K562 (cell line): ENCODE measurements around the gene NOLC1. TPM values are rescaled to one million over a fixed set of nuclear protein-coding genes. Genes with fewer than 3 reads are reported as not detected.

Experiments used
- ATAC-seq: fragments of 200-7000 bp; cut with Tn5 transposase; 3 replicates; pipeline ENCODE4 v1.9.1; 2020; ENCODE audit warnings: moderate library complexity
- BruUV-seq: library from RNA; stranded (reverse); fragments of 400-500 nt; replicated peaks from 2 replicates; lab custom pipeline; 2021; lab: Mats Ljungman, UMichigan
- CTCF ChIA-PET: fragments of 300-600 bp; formaldehyde crosslinking; extraction: SDS; loops from one replicate; lab custom pipeline; 2021; ENCODE audit warnings: low intra/inter-chr PET ratio; lab: Yijun Ruan, JAX
- POLR2A ChIA-PET: fragments of 300-600, 350-650 bp; sonication (Branson Sonifier 250); formaldehyde crosslinking; extraction: SDS; loops from one replicate; lab custom pipeline; 2021; ENCODE audit warnings: antibody characterized with exemption, inconsistent platforms; lab: Yijun Ruan, JAX
- DNase-seq, 4 experiments: peaks; one replicate each; pipeline versions ENCODE4 v3.0.0 to v3.0.0-alpha.2; 2011 to 2018; ENCODE audit warnings: low spot score in 3 of 4, mixed read lengths in 3 of 4; ENCODE audit errors: extremely low read depth in 1 of 4
- FAIRE-seq: peaks from 2 replicates; lab custom pipeline; 2011; peaks lifted over from hg19 to GRCh38; lab: Jason Lieb, UNC
- H2AFZ ChIP-seq: 2 replicates; pipeline ENCODE4 v1.6.0; 2011; ENCODE audit warnings: low read depth, low read length, control low read depth, inconsistent platforms
- H3K27ac ChIP-seq: fragments of 200-600 bp; 3 replicates; pipeline ENCODE4 v1.8.0; 2011; ENCODE audit warnings: low read depth, mild to moderate bottlenecking, control low read depth, inconsistent platforms, low read length, moderate library complexity, mixed read lengths; ENCODE audit errors: extremely low read depth
- H3K27me3 ChIP-seq, 2 experiments: fragments of 300-600 bp in 1 of 2; 2 replicates in 1 of 2; 3 replicates in 1 of 2; pipeline versions ENCODE4 v1.6.0 to v1.8.0; 2011; ENCODE audit warnings: inconsistent platforms in 2 of 2, low read length in 2 of 2, mild to moderate bottlenecking in 1 of 2, mixed read lengths in 1 of 2, moderate library complexity in 1 of 2; ENCODE audit not compliant: control insufficient read depth in 2 of 2, insufficient read depth in 2 of 2
- H3K36me3 ChIP-seq: fragments of 300-600 bp; 3 replicates; pipeline ENCODE4 v1.8.0; 2011; ENCODE audit warnings: mild to moderate bottlenecking, low read length, inconsistent platforms; ENCODE audit not compliant: control insufficient read depth, insufficient read depth
- H3K4me1 ChIP-seq, 2 experiments: fragments of 200-600 bp in 1 of 2; replicated peaks in 1 of 2; 2 replicates in 1 of 2; 3 replicates in 1 of 2; pipeline versions ENCODE4 v1.5.1 to v1.8.0; 2011; ENCODE audit warnings: inconsistent platforms in 2 of 2, low read length in 2 of 2, mild to moderate bottlenecking in 1 of 2, mixed read lengths in 1 of 2, moderate library complexity in 1 of 2; ENCODE audit not compliant: control insufficient read depth in 2 of 2, insufficient read depth in 2 of 2
- H3K4me2 ChIP-seq: 2 replicates; pipeline ENCODE4 v1.6.1; 2011; ENCODE audit warnings: low read length, control low read depth, inconsistent platforms, mixed read lengths; ENCODE audit not compliant: insufficient read depth
- H3K4me3 ChIP-seq: fragments of 200-600 bp; sonication (generic), shearing (Covaris generic); 2 replicates; pipeline ENCODE4 v1.5.1; 2016; ENCODE audit warnings: control low read depth, inconsistent platforms
- H3K79me2 ChIP-seq: fragments of 200-600 bp; 3 replicates; pipeline ENCODE4 v1.8.0; 2011; ENCODE audit warnings: low read length, inconsistent platforms; ENCODE audit not compliant: control insufficient read depth, insufficient read depth
- H3K9ac ChIP-seq, 2 experiments: 2 replicates each; pipeline versions ENCODE4 v1.6.0 to v1.6.1; 2011; ENCODE audit warnings: low read depth in 2 of 2, low read length in 2 of 2, control low read depth in 1 of 2, inconsistent platforms in 1 of 2, mild to moderate bottlenecking in 1 of 2, mixed read lengths in 1 of 2; ENCODE audit not compliant: insufficient read depth in 1 of 2
- H3K9me1 ChIP-seq: one replicate; pipeline ENCODE4 v1.6.0; 2011; ENCODE audit warnings: inconsistent platforms, mild to moderate bottlenecking, low read length, moderate library complexity; ENCODE audit not compliant: control insufficient read depth, insufficient read depth
- H3K9me3 ChIP-seq: replicated peaks from 2 replicates; pipeline ENCODE4 v1.5.1; 2011; ENCODE audit warnings: low read depth, low read length, inconsistent platforms; ENCODE audit not compliant: control insufficient read depth, insufficient read depth
- H4K20me1 ChIP-seq: replicated peaks from 2 replicates; pipeline ENCODE4 v1.6.1; 2011; ENCODE audit warnings: low read length, inconsistent platforms, mixed read lengths; ENCODE audit not compliant: control insufficient read depth, insufficient read depth
- C11orf30 ChIP-seq: fragments of 450-650 bp; IDR thresholded peaks from 2 replicates; pipeline ENCODE4 v1.6.1; 2016; ENCODE audit warnings: low read depth, mild to moderate bottlenecking
- MAFF ChIP-seq: IDR thresholded peaks from 2 replicates; pipeline ENCODE4 v1.6.1; 2012; ENCODE audit warnings: low read length, improper control_type of control experiment
- ZNF121 ChIP-seq: sonication (generic); formaldehyde crosslinking; conservative IDR thresholded peaks from 2 replicates; pipeline ENCODE4 v1.8.0; 2022; ENCODE audit warnings: missing genetic modification reagents
- ZNF316 ChIP-seq: fragments of 450-650 bp; IDR thresholded peaks from 2 replicates; pipeline ENCODE4 v1.6.1; 2016
- ZNF644 ChIP-seq: fragments of 200-800 bp; sonication (Bioruptor generic); IDR thresholded peaks from 2 replicates; pipeline ENCODE4 v1.6.1; 2016; ENCODE audit warnings: low read depth, missing genetic modification characterization, missing compliant biosample characterization
- ZSCAN29 ChIP-seq: fragments of 450-650 bp; IDR thresholded peaks from 2 replicates; pipeline ENCODE4 v1.6.1; 2017
- WGBS: fragments of 100-300 bp; shearing (Covaris generic); methylation state at CpG from one replicate; pipeline ENCODE4 v1.1.6; 2016; ENCODE audit warnings: low coverage, mixed read lengths; ENCODE audit not compliant: insufficient coverage; ENCODE audit errors: missing lambda C conversion rate; 5-methylcytosine and 5-hydroxymethylcytosine counted together
- in situ Hi-C: fragments of 300-500 bp; cut with MboI; formaldehyde crosslinking; loops from 4 replicates; pipeline ENCODE4 v1.15.0; 2018; ENCODE audit warnings: inconsistent platforms, mixed read lengths
- intact Hi-C: fragments of 100-400 bp; cut with micrococcal nuclease; formaldehyde crosslinking; loops from 2 replicates; pipeline ENCODE4 v1.14.2; 2022
- polyA plus RNA-seq, 8 experiments: library from polyadenylated mRNA; depleted of rRNA in 4 of 8; stranded (reverse) in 5 of 8; unstranded in 3 of 8; fragments of >200 nt; fragmentation: Nextera tagmentation in 2 of 8; fragmentation: Illumina TruSeq in 1 of 8; extraction: Ambion mirVana in 2 of 8; extraction: Trizol in 1 of 8; gene quantifications; 2 replicates each; pipeline versions ENCODE4 v1.2.1 to v1.2.3, GENCODE V29; 2011 to 2014; ENCODE audit warnings: inconsistent platforms in 1 of 8, missing spikeins in 1 of 8
- total RNA-seq, 7 experiments: library from RNA; depleted of rRNA in 6 of 7; stranded (reverse); fragments of >200 nt in 6 of 7; fragmentation: Illumina TruSeq in 2 of 7; extraction: Trizol in 2 of 7; gene quantifications; 2 replicates each; pipeline versions ENCODE4 v1.2.1 to v1.2.3, GENCODE V29; 2011 to 2021; ENCODE audit warnings: low replicate concordance in 1 of 7
- TF ChIP-seq, protein P1 (sequence below): fragments of 450-650 bp; IDR thresholded peaks from 2 replicates; pipeline ENCODE4 v1.6.1; 2016

The NOLC1 gene
- total and polyA plus RNA-seq, 9 of the 15 experiments (the other 6 are each of a cell fraction or from before 2014, with no cell fraction given): 102 to 310 (median 165) TPM

GRCh38 chr10:102170602-102171001 is 18.4 kb downstream of the NOLC1 start:
- ChIA-PET POLR2A (interaction anchor here (0.8 to 2.0 kb wide), 4 partner anchors 11 to 55 kb away, joined by 3 to 10 read pairs (median 4); partner anchors contain the start of genes ELOVL3 and NOLC1), CTCF (no interaction called here)
- Histone ChIP-seq H3K4me1 (peaks cover 0 to 6% of the 10 kb centered on the region in 2 experiments; a peak in 2 of 5 replicates), H3K27me3 (no peaks in the 10 kb centered on the region), H3K9me1 (no peaks in the 10 kb centered on the region), H3K9ac (no peak overlapping the region), H2AFZ (peak overlapping the region; percentile 44; the same call in 1 of the 2 replicates), H3K79me2 (no peaks in the 10 kb centered on the region), H3K36me3 (no peaks in the 10 kb centered on the region), H4K20me1 (no peaks in the 10 kb centered on the region), H3K4me2 (no peak overlapping the region), H3K4me3 (no peak overlapping the region), H3K9me3 (no peaks in the 10 kb centered on the region), H3K27ac (no peak overlapping the region)
- DNase-seq (no peak), FAIRE-seq (no peak), ATAC-seq (no peak)
- no TSS peak for BruUV-seq
- intact Hi-C loops (no loop called here), in situ Hi-C loops (no loop called here)
- 85% methylated on average over 3 of the region's 3 CpGs for WGBS
- TF ChIP-seq ZNF316 (peak; percentile 68), MAFF (0 out of 2 replicates have a peak, but pooled peaks have one; percentile 10), C11orf30 (peak; percentile 54; the same call in 1 of the 2 replicates), ZNF644 (tag) (no peak)
- TF ChIP-seq, protein P1, sequence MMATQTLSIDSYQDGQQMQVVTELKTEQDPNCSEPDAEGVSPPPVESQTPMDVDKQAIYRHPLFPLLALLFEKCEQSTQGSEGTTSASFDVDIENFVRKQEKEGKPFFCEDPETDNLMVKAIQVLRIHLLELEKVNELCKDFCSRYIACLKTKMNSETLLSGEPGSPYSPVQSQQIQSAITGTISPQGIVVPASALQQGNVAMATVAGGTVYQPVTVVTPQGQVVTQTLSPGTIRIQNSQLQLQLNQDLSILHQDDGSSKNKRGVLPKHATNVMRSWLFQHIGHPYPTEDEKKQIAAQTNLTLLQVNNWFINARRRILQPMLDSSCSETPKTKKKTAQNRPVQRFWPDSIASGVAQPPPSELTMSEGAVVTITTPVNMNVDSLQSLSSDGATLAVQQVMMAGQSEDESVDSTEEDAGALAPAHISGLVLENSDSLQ: no peak

DNA sequence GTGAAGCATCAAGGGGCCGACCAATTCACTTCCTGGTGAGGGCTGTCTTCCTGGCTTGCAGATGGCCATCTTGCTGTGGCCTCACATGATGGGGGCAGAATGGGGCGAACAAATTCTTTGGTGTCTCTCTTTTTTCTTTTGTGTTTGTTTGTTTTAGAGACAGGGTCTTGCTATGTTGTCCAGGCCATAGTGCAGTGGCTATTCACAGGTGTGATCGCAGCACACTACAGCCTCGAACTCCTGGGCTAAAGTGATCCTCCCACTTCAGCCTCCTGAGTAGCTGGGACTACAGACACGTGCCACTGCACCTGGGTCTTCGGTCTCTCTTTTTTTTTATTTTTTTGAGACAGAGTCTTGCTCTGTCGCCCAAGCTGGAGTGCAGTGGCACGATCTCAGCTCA is 20.1 kb downstream of the NOLC1 start:
- TF ChIP-seq ZSCAN29: no peak
- TF ChIP-seq ZNF121: peak; percentile 66
- no peak overlapping the region for H3K4me3 ChIP-seq
- H3K9me1 ChIP-seq: no peaks in the 10 kb centered on the region
- no peaks in the 10 kb centered on the region for H3K36me3 ChIP-seq
- FAIRE-seq (no peak), ATAC-seq (no peak), DNase-seq (no peak)
- BruUV-seq: no TSS peak
- no peak overlapping the region for H3K9ac ChIP-seq
- H3K4me2 ChIP-seq: no peak overlapping the region
- ChIA-PET POLR2A (no interaction called here), CTCF (no interaction called here)
- no peaks in the 10 kb centered on the region for H3K27me3 ChIP-seq
- intact Hi-C loops: no loop called here
- H3K27ac ChIP-seq: no peak overlapping the region
- no peaks in the 10 kb centered on the region for H3K79me2 ChIP-seq
- H3K4me1 ChIP-seq: peaks cover 0 to 6% of the 10 kb centered on the region in 2 experiments; a peak in 2 of 5 replicates
- H4K20me1 ChIP-seq: no peaks in the 10 kb centered on the region
- in situ Hi-C loops: no loop called here
- WGBS: 48% methylated on average over 4 of the region's 8 CpGs
- H3K9me3 ChIP-seq: no peaks in the 10 kb centered on the region
- H2AFZ ChIP-seq: no peak overlapping the region
